DLD1 (cell line): ENCODE results near the gene AFF1.
"Not testable (repeated sequence)": the region's sequence is repeated elsewhere in the genome, so short reads cannot be mapped to it uniquely, and the experiment has no call there.

Experiments used
- in situ Hi-C: cut with HindIII; loops from 2 replicates; pipeline ENCODE4 v1.10.0; 2017; ENCODE audit warnings: low sequenced_read_pairs

The AFF1 gene

DNA sequence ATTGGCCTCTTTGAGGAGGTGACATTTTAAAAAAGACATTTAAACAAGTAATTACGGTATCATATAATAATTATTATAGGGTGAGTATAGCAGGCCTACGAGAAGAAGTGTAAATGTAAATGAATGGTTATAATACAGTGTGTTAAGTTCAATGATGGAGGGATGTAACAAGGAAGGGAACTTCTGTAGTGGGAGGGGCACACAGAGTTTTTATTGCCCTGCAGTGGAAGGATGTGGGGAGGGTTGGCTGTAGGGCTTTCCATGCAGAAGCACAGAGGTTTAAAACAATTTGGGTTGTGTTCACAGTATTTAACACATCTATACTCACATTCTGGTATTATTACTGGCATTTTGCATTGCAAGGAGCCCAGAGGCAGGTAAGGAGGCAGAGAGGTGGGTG is 41.1 kb downstream of the AFF1 start:
- in situ Hi-C loops: no loop called here

- in situ Hi-C loops: no loop called here
Observed at GRCh38 chr4:86976801-86977485, 42.1 kb downstream of the AFF1 start.

GRCh38 chr4:86977621-86978184 is 42.9 kb downstream of the AFF1 start:
- in situ Hi-C loops: no loop called here

DNA sequence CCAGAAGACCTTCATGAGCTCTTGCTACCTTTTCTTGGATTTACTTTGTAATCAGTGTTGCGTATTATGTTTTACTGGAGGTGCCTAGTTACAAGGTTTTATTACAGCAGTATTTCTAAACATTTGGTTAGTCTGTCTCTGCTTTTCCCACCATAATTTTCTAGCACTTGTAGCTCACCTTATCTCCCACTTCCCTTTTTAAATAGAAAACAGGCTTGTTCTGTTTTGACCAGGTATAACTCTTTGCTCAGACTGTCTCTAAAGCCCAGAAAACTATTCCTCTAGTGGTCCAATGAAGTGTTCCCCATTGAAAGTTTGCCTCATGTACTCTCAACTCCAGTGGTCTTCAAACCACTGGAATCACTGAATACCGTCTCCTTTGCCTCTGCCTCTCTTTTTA is 43.9 kb downstream of the AFF1 start:
- in situ Hi-C loops: no loop called here

GRCh38 chr4:86980230-86980629 is 45.4 kb downstream of the AFF1 start:
- in situ Hi-C loops: no loop called here

DNA sequence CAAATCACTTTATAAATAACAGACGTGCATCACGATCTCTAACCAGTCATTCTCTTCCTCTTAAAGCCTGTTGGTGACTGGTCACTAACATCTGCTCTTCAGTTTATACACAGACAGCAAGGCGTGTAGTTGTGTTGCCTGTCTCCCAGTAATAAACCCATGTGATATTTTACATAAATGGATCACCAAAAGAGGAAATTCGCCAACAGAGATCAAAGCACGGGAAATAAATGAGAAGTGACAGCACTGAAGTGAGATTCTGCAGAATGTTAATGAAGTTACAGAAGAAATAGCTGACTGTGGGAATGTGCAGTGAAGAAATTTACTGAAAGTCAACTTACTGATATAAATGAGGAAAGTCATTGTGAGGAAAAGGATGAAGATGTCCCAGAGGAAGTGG is 47.0 kb downstream of the AFF1 start:
- in situ Hi-C loops: no loop called here

- in situ Hi-C loops: not testable (repeated sequence)
Observed at GRCh38 chr4:86985852-86986251, 51.0 kb downstream of the AFF1 start.

GRCh38 chr4:86989658-86990057 is 54.8 kb downstream of the AFF1 start:
- in situ Hi-C loops: not testable (repeated sequence)

GRCh38 chr4:86990510-86990909 is 55.7 kb downstream of the AFF1 start:
- in situ Hi-C loops: no loop called here

GRCh38 chr4:86991994-86992393 is 57.2 kb downstream of the AFF1 start:
- in situ Hi-C loops: no loop called here

DNA sequence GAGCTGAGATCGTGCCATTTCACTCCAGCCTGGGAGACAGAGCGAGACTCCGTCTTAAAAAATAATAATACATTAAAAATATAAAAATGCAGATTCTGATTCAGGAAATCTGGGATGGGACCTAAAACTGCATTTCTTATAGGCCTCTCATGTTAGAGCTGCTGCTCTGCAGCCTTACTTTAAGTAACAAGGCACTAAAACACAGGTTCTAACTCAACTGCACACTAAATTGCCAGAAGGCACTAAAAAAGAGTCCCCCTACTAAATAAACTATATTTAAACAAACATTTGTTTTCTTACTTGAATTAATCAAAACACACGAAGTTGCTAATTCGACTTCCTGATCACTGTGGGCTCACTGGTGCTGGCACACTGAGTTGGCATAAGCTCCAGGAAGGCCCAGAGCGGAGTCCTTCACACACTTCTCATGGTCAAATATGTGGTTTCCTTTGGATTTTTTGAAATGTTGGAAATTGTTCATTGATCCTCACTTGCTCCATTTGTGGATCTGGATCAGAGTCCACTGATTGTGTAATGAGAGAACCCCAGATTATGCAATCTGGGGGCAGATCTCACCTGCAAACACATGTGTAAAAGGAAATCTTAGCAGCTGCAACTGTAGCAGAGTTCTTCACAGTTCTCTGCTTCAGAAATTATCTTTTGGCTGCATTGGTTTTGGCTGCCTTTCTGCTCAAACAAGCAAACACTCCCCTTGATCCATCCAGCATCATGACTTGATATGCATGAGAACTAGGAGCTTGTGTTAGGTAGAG is 59.3 kb downstream of the AFF1 start:
- in situ Hi-C loops: no loop called here

DNA sequence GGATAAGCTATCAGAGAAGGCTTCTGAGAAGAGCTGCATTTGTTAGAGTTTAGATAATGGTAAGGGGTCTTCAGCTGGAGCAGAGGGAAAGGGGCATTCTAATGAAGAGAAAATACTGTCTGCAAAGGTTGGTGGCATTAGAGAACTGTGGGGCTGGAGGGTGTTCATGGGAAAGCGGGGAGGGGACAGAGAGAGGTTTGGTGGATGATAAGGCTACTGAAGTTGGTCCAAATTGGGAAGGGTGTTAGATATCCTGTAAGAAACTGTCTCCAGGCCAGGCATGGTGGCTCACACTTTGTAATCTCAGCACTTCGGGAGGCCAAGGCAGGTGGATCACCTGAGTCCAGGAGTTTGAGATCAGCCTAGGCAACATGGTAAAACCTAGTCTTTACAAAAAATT is 59.9 kb downstream of the AFF1 start:
- in situ Hi-C loops: no loop called here

DNA sequence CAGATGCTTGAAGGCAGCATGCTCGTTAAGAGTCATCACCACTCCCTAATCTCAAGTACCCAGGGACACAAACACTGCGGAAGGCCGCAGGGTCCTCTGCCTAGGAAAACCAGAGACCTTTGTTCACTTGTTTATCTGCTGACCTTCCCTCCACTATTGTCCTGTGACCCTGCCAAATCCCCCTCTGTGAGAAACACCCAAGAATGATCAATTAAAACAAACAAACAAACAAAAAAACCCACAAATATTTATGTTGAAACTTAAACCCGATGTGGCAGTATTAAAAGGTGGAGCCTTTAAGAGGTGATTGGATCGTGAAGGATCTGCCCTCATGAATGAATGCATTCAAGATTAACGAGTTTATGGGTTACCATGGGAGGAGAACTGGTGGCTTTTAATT is 61.7 kb downstream of the AFF1 start:
- in situ Hi-C loops: not testable (repeated sequence)

DNA sequence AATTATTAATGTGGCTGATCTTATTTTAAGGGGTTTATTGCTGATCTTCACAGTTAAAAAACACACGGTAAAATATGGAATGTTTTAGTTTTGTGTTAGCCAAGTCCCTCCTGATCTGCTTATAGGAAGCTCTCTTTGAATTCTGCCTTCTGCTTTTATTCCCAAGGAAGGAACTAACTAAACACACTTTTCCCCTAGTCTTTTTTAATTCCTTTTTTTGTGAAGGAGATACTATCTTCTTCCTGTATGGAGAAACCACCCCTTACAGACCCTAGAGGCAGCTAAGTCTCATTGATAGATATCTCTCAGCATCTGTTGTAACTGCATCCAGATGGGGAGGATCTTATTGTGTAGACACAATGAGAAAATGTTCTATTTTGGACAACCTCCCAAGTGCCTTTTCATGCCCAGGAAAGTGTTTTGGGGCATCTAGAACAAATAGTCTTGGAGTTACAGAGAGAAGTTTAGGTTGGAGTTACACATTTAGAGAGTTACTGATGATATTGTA is 64.4 kb downstream of the AFF1 start:
- in situ Hi-C loops: no loop called here

DNA sequence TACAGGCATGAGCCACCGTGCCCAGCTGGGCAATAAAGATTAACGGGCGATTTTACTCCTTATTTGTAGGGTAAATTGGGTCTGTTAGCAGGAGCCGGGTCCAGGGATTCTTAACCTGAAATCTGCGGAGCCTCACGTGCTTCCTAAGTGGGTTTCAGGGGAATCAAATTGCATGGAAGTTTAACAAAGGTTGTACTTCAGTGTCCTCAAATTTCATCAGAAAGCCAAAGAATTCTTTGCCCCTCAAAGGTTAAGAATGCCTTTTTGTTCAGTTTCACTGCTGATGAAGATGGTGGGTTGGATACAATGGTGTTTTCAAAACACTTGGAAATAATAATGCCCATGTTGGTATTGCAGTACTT is 67.9 kb downstream of the AFF1 start:
- in situ Hi-C loops: no loop called here

GRCh38 chr4:87003266-87003665 is 68.5 kb downstream of the AFF1 start:
- in situ Hi-C loops: no loop called here

- in situ Hi-C loops: no loop called here
Observed at GRCh38 chr4:87005369-87005689, 70.5 kb downstream of the AFF1 start.

DNA sequence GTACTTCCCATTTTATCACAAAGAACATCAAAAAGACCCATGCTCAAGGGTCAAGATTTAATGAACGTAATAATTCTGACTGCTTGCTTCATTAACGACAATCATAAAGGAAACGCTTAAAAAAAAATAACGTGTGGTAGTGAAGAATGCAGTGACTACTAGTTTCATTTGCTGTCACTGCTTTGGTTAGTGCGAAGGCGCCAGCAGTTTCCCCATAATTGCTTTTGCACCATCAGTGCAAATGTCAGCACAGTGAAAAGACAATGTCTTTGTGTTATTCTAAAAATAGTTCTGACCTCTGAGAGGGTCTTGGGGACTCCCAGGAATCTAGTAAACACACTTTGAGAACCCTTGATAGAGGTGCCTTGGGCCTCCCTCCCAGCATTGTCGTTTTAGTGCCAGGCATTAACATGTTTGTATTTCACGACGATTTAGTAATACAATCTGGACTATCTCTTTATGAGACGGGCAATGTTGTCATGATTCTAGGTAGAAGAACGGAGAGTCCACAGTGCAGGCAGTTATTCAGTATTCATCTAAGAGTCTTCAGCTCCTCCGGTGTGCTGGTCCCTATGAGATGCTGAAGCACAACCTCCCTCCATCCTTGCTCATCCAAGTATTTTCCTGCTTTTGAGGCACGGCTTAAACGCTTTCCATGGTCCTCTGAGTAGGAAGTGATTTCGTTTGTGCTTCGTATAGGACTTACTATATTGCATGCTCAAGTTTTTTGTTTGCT is 71.0 kb downstream of the AFF1 start:
- in situ Hi-C loops: no loop called here

DNA sequence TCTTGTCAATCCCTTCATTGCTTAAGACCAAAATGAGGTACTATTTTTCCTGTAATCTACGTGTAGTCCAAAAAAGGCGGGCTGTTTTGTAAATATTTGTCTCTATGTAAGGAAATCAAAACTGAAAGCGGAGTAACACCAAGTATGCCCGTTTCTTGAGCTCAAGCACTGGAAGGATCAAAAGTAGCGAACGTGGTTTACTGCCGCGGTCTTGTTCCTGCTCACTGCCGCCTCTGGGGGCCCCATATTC is 71.5 kb downstream of the AFF1 start:
- in situ Hi-C loops: no loop called here

DNA sequence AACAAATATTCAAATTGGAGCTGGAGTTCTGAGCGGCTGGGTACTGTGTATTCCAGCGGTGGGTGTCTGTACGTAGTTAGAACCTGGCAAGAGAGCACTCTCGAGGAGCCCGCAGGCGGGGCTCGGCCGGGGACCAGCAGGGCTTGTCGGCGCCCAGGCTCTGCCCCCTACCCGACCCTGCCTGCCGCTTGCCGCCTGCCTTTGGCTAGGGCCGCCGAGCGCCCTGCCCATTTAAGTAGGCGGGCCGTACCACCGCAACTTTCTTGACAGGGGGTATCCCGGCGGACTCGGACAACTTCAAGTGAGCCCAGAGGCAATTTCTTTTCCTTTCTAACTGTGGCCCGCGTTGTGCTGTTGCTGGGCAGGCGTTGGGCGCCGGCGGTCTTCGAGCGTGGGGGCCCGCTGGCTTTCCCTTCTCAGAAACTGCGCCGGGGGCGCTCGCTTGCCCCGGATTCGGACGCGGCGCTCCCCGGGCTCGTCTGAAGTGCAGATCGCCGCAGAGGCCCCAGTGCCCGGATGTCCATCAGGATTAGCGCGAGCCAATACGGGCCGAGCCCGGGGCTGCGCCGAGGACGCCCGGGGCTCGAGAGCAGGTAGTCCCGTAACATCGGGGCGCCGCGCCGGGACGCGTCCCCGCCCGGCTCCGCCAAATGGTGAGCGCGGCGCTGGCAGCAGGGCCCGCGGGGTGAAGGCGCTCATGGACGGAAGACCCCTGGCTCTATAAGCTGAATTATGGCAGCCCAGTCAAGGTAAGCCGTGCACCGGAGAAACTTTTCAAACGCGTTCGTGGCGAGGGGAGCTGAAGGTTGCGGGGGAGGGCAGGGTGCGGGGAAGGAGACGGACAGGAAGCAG is 72.1 kb downstream of the AFF1 start:
- in situ Hi-C loops: no loop called here
